Left forelimb (tissue), 1 donor: ENCODE data around the gene CACNA1C.

ENCODE experiments used
- DNase-seq: peaks from one replicate; pipeline ENCODE4 v3.0.0-alpha.2; 2018; ENCODE audit warnings: low spot score

CACNA1C gene

DNA sequence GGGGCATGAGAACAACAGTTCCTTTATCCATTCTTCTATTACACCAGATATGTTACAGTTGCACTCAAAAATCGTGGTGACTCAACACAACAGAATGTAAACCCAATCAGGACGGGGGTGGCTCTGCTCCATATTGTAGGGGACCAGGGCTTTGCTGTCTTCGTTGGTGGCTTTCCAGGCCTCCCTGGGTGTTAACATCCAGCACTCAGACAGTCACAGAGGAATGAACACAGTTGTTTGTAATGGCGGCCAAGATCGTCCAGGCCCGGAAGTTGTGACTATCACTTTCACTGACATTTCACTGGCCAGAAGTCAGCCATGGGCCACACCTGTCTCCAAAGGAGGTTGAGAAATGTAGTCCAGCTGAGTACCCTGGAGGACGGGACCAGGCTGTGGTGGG, 204.1 kb downstream of the CACNA1C start:
- DNase-seq = no peak

DNA sequence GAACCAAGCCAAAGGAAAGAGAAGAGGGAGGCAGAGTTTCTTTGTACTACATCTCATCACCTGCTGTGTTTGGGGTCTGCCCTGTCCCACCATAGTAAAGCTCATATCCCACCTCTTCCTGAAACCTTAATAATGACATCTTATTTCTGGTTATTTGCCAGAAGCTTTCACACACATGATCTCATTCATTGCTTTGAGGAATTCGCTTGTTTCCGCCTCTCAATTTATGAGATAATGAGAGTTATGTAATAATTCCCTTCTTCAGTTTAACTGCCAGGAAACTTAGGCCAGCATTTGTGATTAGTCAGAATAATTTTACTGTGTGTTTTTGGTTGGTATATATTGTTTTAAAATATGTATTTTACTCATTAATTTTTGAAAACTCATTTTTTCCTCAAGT, 205.2 kb downstream of the CACNA1C start:
- no peak for DNase-seq

DNA sequence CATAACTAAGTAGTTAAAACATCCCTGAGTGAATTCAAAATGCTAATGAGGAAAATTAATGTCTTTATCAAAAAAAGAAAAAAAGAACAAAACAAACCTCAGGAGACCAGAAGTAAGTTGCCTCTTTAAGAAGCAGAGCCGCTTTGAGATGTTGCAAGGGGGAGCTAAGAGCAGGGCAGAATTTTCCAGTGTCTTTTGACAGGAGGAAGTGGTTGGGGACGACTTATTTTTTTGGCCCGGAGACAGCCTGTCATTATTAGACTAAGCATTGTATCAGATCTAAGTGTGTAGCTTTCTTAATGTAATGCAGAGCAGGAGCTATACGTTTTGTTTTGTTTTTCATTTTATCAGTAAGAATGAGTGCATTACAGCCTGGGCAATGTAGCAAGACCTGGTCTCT, 206.6 kb downstream of the CACNA1C start:
- DNase-seq = no peak

DNA sequence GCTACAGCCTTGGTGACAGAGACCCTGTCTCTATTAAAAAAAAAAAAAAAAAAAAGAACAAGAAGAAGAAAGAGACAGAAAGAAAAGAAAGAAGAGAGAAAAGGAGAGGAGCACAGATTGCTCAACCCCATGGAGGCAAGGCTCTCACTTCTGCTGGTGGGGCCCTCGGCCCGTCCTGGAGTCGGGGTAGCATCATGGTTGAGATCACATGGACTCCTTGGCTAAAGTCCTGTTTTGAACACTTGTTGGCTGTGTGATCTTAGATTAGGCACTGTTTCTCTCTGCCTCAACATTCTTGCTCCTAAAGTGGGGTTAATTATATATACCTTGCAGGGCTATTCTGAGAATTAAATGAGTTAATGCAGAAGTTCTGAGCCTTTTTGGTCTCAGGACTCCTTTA, 207.7 kb downstream of the CACNA1C start:
- DNase-seq = no peak

DNA sequence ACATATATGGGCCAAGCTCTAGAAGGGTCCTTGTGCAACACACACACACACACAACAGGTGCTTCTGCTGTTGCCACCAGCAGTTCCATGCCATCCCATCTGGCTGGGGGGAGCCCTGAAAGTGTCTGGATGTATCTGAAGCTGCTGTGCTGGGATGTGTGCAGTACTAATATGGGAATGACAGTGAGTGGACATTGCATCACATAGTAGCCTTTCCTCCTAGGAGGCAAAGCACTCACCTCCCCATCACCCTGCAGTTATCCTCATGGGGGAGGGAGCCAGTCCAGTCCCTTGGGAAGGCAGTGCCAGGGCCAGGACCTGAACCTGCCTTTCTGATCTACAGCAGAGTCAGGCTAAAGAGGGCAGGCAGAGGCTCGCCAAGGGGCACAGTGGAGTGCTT, 208.9 kb downstream of the CACNA1C start:
- no peak for DNase-seq

DNA sequence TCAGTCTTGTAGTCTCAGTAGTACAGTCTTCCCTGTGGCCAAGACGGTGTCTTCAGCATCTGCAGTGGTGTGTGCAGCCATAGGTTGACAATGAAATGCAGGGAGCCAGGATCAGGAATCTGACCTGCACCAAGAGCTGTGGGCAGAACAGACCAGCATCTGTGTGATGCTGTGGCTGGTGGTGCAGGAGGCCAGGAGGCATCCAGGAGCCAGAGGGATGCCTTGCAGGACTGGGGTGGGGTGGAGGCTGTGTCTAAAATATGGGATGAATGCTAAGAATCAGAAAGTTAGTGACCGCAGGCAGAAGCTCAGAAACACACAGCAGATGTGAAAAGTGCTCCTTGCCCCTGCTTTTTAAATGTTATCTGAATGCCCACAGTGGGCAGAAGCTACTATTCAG, 209.7 kb downstream of the CACNA1C start:
- no peak for DNase-seq

DNA sequence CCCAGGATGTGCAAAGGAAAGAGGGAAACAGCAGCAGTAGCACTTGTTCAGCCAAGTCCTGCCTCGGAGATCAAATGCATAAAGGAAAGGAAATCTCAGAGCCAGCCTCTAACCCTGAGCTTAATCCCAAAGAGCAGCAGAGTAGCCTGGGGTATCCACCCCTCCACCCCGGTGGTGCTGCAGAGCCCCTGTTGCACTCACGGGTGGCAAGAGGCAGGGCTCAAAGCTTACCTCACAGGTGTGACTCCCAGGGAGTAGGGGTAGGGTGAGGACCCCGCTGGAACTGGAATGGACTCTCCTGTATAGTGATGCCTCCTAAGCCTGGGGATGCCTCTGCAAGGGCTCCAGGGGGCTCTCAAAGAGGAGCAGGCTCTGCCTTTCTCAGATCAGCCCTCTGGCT, 211.1 kb downstream of the CACNA1C start:
- no peak for DNase-seq

DNA sequence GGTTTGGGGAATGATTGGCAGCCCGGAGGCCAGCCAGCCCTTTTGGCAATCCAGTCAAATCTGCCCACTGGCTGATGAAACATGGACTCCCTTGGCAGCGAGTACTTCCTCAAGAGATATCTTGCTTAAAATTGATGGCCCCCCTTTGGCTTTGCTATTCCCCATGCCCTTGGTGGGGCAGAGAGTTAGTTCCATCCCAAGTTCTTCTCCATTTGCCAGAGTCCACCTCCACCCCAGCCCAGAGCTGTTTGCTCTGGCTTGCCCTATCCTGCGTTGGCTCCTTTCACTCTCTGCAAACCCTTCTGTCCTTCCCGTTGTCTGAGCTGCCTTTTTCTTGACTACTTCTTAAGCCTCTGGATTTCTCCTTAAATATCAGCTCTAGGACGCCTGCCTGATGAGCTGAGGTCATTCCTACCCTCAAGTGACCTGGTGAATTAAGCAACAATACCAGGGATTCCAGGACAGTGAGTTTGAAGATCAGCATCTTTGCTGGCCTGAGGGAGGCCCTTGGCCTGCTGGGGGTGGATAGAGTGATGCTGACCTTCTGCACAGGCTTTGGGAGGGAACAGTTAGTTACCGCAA, 212.0 kb downstream of the CACNA1C start:
- DNase-seq = no peak

DNA sequence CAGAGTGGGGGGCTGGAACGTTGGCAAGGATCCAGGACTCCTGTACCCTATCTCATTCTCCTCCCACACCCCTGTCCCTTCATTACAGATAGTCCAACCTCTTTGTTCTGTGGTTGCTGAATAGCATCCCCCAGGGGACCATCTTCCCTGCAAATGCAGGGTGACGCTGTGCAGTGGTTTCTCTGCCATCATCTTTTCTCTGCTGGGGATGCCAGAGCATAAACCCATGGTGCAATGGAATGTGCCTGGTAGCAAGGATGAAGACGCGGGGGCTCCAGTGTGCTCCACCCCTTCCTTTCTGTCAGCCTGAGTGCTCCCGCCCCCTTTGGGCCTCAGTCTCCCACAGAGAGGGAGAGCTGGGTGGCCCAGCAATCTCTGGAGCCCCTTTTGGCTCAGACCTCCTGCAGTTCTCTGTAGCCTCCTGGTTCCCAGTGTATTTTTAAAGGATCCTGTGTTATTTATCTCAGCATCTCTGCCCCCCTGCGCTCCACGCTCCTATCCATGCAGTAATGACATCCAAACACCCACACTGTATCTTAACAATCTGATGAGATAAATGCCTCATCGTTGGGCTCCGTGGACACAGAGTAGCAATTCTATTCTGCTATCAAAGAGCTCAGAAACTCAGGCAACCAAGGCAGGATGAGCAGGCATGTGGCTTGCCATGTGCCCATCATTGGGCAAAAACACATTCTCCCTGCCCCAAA, 212.8 kb downstream of the CACNA1C start:
- no peak for DNase-seq

DNA sequence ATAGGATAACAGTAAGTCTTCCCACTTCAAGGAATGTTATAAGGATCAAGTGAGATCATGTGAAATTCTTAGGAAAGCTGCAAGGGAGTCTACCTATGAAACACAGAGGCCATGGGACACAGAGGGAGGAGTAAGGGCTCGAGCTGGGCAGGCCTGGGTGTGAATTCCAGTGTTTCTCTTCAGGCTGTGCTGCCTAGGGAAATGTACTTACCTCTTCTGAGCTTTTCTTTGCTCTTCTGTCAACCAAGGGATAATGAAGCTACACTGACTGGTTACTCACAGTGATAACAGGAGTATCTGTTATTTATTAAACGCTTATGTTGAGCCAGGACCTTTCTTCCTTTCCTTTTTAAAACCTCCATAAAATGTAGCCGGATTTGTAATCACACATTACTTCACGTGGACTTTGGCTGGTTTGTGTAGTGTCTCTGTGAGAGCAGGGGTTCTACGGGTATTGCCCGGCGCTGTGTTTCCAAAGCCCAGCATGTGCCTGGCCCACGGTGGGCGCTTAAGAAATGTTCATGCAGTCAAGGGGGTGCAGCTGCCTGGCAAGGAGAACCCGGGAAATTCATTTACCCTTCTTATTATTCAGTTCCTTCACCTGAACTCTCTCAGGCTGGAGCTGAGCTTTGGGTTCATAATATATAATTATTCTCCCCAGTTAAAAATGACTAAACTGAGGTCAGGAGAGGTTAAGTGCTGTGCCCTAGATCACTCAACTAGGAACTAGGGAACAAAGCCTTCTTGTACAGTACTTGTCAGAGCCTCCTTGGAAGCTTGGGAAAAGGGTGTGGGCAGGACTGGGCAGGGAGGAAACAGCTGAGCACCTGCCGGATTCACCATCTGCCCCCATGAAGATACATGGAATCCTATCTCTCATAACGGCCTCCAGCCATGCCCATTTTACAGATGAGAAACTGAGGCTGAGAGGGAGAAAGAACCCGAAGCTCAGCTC, 214.2 kb downstream of the CACNA1C start:
- no peak for DNase-seq

DNA sequence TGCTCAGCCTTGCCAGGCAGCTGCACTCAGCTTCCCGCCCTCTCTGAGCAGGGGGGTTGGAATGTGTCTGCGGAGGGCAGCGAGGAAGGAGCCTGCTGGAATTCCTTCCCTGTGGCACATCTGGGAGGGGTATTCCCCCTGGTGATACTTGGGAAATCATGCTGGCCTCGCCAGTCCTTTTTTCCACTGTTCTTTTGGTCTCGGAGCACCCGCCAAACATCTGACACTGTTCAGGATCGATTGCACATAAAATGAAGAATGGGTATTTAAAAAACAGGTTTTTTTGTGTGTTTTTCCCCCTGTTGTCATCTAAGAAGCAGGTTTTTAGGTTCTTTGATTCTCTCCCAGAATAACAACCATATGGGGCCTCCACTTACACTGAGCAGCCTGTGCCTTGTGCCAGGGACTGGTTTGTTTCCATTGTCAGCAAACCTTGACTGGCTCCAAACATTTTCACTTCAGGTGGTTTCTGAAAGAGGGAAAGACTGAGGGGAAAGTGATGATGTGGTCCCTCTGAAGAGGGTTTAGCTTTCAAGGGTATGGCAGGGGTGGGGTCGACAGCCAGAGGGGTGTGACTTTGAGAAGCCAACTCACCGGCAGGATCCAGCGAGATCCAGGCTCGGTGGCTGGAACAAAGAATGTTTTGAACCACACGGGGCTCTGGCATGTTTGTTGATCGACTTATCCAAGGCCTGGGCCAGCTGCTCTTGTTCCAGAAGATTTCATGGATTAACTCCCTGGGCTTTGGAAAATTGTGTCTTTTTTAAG, 215.1 kb downstream of the CACNA1C start:
- no peak for DNase-seq

DNA sequence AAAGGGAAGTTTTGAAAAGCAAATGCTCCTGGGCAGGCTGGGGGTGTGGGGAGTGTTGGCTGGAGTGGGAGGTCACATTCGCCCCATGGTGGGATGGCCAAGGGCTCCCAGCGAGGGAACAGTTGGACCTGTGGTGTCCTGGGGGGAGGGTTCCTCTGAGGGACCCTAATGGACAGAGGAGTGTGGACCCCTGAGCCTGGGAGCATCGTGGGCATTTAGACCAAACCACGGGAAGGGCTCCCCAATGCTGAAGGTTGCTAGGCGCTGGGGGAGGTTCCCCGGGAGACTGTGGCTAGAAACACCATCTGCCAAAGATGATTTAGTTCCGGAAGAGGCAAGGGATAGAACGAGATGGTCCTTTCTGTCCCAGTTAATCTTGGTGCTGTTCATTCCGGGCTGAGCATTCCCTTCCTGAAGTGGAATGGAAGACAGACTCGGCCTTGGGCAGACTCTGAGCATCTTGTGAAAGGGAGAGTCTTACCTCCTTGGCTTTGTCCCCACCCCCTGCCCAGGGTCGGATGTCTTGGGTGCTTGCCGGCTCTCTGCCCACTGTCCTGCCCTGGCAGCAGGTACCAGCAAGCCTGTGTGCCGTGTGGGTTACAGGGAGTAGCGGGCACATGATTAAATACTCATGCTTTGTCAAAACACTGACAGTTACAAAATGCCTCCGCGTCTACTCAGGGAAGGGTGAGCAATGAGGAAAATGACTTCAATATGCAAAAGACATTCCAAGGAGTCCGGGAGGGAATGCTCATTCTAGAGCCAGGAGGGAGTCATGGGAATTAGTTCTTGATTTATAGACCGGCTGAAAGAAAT, 215.9 kb downstream of the CACNA1C start:
- DNase-seq = no peak

DNA sequence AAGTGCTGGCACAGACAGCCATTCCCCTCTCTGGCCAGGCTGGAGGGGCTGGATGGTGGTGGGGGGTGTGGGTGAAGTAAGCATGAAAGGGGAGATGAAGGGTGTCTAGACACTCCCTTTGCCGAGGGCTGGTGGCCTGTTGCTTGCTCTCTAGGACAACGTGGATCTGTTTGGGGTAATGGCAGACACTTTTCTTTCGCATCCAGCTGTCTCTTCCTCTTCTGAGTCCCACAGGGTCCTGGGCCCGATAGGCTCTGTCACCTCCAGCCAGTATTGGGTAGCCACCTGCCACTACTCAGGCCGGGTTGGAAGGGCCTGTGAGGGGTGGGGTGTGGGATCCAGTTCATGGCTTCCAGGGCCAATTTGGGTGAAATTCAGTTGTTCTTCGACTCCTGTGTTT, 218.1 kb downstream of the CACNA1C start:
- DNase-seq = no peak

DNA sequence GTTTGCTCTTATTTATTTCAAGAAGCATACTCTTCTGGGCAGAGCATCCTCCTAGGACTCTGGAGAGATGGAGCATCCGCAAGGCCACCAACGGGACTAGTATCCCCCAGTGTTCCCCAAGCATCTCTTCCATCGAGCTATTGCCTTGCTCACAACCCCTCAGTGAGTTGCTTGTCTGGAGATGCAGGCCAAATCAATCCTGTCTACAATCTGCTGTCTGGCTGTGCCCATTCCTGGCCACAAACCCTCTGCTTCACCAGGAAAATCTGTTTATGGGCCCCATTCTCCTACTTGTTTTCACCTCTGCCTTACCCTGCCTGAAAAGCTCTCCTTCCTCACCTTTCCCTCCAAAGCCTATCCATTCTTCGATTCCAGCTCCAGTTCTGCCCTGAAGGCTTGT, 219.2 kb downstream of the CACNA1C start:
- no peak for DNase-seq

DNA sequence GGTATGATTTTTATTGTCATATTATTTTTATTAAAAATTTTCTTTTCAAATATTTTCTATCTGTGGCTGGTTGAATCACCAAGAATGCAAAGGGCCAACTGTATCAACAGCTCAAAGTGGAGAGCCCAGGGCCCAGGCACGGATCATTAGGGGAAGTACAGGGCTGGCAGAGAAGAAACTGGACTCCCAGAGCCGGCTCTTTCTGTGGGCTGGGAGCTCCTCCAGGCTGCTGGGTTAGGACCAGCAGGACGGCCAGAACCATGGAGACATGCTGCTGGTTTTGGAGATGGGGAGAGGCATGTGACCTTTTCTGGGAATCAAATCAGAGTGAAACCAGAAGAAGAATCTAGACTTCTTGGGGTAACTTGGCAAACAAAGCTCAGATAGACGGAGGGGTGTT, 220.5 kb downstream of the CACNA1C start:
- DNase-seq = no peak

DNA sequence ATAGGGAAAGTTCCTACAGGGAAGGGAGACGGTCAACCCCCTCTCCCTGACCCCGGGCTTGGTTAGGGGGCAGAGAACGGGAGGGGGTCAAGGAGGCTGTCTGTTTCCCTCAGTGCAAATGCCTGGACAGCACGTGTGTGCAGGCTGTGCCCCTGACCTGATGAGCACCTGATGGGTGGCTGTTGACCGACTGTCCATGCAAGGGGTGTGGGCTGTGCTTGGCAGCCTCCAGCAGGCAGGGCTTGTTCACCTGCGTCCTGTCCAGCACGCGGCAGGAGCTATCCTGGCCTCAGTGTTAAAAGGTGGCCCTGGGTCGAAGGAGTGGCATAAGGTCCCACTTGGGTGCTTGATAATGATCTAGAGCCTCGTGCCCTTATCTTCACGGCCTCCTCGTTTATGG, 221.0 kb downstream of the CACNA1C start:
- DNase-seq = no peak

DNA sequence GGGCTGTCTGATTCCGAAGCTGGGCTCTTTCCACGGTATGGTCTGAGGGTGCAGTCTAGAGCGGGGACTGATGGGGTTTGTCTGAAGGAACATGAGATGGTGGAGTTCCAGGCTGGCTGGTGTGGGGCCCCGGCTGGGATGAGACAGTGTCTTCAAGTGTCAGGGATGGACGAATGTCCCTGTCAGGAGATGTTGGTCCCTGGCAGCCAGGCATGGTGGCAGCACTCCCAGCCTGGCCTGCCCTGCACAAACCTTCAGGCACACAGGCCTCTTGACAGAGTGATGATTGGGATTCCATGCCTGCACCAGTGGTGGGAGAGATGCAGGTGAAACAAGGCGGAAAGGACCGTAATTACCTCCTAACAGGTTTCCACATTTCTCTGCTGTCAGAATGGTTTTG, 221.9 kb downstream of the CACNA1C start:
- DNase-seq = no peak

DNA sequence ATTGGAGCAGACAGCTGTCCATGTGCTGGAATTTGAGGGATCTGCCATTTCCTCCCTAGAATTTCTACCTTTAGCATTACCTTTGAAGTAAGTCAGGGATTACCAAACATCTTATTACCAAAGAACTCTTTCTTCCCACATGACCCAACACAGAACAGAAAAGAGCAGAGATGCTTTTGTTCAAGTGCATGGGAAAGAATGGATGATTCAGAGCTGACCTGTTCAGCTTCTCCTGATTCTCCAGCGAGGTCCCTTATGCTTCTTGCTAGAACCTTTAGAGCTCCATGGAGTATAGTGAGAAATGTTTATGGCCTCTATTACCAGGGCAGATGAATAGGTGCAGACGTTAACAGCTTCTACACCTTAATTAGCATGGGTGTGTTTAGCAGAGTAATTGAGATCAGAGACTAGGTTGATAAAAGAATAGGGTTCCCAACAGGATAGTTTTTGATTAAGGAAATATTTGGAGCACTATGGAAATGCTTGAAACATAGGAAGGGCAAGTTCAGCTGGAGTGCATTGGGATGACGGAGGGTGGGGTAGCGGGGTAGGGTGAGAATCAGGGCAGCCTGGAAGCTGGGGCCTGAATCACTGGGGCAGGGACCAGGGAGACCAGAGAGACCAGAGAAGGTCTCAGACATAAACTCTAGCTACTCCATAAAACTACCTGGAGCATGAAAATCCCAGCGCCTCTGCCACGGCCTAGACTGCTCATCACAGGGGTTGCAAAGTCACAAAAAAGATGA, 223.7 kb downstream of the CACNA1C start:
- DNase-seq = no peak

DNA sequence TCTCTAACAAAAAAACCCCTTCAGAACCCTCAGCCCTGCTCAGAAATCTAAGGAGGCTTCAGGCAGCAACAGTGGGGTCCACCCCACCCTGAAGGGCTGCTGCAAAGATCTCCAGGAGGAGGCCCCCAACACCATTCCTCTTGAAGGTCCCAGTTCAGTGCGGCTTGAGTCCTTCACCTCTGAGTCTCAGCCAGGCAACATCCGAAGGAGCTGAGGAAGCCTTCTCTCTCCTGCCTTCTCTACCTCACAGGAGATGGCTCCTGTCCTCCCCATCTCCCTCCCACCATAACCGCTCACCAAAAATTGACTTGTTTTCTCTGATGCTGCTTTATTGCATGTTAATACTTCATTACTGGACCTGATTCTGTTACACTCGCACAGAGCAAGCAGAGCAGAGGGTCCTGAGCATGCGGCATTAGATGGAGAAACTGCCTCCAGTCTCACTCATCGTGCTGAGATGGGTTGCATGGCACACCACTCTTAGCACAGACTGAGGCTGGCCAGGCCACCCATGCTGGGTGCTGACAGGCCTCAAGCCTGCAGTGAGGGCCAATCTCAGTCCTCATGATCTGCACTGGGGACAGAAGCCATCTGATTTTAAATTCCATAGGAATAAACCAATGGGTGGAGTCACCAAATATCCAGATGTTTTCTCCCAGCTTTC, 224.8 kb downstream of the CACNA1C start:
- no peak for DNase-seq

DNA sequence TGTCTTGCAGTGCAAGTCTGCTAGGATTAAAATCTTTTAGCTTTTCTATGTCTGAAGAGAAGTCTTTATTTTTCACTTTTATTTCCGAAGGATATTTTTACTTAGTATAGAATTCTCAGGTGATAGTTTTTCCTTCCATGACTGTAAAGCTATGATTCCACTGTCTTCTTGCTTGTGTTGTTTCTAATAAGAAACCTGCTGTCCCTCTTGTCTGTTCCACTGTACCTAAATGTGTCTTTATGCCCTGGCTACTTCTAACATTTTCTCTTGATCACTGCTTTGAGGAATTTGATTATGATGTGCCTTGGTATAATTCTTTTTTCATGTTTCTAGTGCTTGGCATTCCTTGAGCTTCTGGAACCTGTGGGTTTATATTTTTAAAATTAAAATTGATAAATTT, 228.7 kb downstream of the CACNA1C start:
- no peak for DNase-seq
